Activated gamma-delta T cell treated with anti-CD3 and anti-CD28 coated beads, Interleukin-2, amount 50 U/mL, for 16 hours (primary cell): ENCODE data around the gene ME2.
"Not testable (repeated sequence)": the region's sequence is repeated elsewhere in the genome, so short reads cannot be mapped to it uniquely, and the experiment has no call there.

Experiments
- DNase-seq: peaks from one replicate; pipeline ENCODE4 v3.0.0-alpha.2; 2020; ENCODE audit warnings: low read depth

Gene ME2

DNA sequence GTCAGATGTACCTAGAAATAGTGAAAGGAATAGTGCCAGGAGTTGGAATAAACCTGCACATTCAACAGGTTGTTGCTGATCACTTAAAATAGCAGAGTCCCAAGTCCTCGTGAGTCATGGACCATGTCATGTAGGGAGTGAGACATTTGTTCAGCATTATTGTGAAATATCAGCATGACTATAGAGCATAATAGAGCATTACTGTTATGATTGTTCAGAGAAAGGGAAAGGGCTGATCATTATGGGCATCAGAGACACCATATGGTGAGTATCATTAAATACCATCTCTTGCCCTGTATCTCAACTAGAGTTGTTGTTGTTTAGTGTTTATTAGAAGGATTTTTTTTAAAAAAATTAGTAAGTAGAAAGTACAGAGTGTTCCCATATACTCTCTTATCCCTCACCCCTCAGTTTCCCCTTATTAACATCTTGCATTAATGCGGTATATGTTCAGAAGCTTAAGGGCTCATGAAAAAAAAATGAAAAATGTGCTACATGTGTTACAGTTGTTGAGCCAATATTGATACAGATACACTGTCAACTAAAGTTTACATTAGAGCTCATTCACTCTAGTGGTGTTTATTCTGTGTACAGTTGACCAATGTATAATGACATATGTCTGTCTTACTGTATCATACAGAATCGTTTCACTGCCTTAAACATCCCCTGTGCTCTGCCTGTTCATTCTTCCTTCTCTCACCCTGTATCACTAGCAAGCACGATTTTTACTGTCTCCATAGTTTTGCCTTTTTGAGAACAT is 94.6 kb downstream of the ME2 start:
- DNase-seq = no peak

- no peak for DNase-seq
Observed at GRCh38 chr18:50977037-50977760, 98.3 kb downstream of the ME2 start.

DNA sequence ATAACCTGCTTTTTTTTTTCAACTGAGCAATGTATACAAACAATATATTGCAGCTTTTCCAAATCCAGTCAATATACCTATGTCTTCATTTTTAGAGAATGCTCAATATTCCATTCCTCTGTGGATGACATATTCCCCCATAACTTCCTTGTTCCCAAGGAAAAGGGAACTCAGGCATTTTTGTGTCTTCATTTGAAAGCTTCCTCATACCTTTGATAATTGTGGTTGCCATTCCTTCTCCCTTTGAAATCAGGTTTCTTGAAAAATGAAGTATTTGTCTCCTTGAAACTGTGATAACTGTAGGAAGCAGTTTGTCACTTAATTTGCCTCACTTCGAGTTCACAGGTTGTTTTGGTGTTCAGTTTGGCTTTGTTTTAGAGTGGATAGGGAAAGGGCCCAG is 102.5 kb downstream of the ME2 start:
- no peak for DNase-seq

GRCh38 chr18:50982086-50982801 is 103.3 kb downstream of the ME2 start:
- no peak for DNase-seq

- DNase-seq = no peak
Observed at GRCh38 chr18:50982802-50983179, 103.9 kb downstream of the ME2 start.

DNA sequence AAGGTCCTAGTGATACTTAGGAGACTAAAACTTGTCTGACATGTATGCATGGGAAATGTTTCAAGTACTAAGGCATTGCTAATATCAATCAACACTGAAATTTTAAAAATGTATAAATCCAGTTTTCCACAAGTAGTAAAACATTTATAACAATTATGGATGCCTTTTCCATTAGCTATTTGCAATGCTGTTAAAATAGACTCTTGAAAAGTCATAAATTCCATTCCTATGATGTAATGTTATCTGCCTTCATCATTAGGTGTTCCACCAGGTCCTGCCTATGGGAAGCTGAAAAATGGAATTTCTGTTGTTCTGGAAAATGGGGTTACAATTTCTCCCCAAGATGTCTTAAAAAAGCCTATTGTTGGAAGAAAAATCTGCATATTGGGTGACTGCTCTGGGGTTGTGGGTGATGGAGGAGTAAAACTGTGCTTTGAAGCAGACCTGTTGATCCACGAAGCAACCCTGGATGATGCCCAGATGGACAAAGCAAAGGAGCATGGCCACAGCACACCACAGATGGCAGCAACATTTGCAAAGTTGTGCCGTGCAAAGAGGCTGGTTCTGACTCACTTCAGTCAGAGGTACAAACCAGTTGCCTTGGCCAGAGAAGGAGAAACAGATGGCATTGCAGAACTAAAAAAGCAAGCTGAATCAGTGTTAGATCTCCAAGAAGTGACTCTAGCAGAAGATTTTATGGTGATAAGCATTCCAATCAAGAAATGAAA is 107.6 kb downstream of the ME2 start:
- no peak for DNase-seq

- DNase-seq = no peak
Observed at GRCh38 chr18:50987261-50987660, 108.3 kb downstream of the ME2 start.

GRCh38 chr18:50989711-50990110 is 110.8 kb downstream of the ME2 start:
- DNase-seq = no peak

GRCh38 chr18:50992351-50992762 is 113.4 kb downstream of the ME2 start:
- no peak for DNase-seq

- no peak for DNase-seq
Observed at GRCh38 chr18:50994031-50994430, 115.1 kb downstream of the ME2 start.

DNA sequence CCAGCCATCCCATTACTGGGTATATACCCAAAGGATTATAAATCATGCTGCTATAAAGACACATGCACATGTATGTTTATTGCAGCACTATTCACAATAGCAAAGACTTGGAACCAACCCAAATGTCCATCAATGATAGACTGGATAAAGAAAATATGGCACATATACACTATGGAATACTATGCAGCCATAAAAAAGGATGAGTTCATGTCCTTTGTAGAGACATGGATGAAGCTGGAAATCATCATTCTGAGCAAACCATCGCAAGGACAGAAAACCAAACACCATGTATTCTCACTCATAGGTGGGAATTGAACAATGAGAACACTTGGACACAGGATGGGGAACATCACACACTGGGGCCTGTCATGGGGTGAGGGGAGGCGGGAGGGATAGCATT is 124.3 kb downstream of the ME2 start:
- DNase-seq = not testable (repeated sequence)
